Measurements from ENCODE around the gene FOSB. TPM values are rescaled to one million over a fixed set of nuclear protein-coding genes. Genes with fewer than 3 reads are reported as not detected.
A peak's percentile ranks its signal among the peaks of the same experiment; 100 is the strongest.

The FOSB gene
- total RNA-seq, 1 experiment from 2014 or later: 6.4 TPM

GRCh38 chr19:45469945-45470761 lies 2.4 kb downstream of the FOSB start:
- Mint-ChIP-seq H3K36me3 (ENCODE audit: insufficient read depth, unreplicated experiment) (peaks cover 48% of the 10 kb centered on the region), H3K4me3 (ENCODE audit: unreplicated experiment) (peak overlapping the region; percentile 92), H3K27me3 (ENCODE audit: insufficient read depth, unreplicated experiment) (peaks cover 2% of the 10 kb centered on the region), H3K4me1 (ENCODE audit: low read depth, unreplicated experiment) (peaks cover 6% of the 10 kb centered on the region), H3K9me3 (ENCODE audit: unreplicated experiment) (no peaks in the 10 kb centered on the region), H3K27ac (ENCODE audit: unreplicated experiment) (peak overlapping the region; percentile 98)
- no peak for TF ChIP-seq CTCF (IDR thresholded peaks at IDR 0.05; ENCODE audit: insufficient read depth in 1 of 2, low read depth in 1 of 2, low read length in 1 of 2, severe bottlenecking in 1 of 2, unreplicated experiment in 1 of 2)
- no peaks in the 10 kb centered on the region for H3K27me3 ChIP-seq (replicated peaks; ENCODE audit: control insufficient read depth, insufficient read depth, low read length)
- BruUV-seq (replicated peaks): no TSS peak
- peaks cover 9% of the 10 kb centered on the region; the same call in 1 of the 2 replicates for H3K4me1 ChIP-seq
- ChIA-PET POLR2A (interaction anchor here (0.8 to 4.4 kb wide), 9 partner anchors 8 to 171 kb away, joined by 3 to 38 read pairs (median 6); no protein-coding TSS in a partner anchor), CTCF (interaction anchor here (0.6 to 6.3 kb wide), 10 partner anchors 8 to 299 kb away, joined by 3 to 116 read pairs (median 4); partner anchors contain the start of genes PPP1R13L and SIX5)
- H3K4me3 ChIP-seq (ENCODE audit: low read depth, low read length): peak overlapping the region; percentile 74
- intact Hi-C loops (cut with micrococcal nuclease; ENCODE audit: unreplicated experiment): loop anchor here (1.0 kb wide), 5 partner anchors 8 to 31 kb away; no protein-coding TSS in a partner anchor
- DNase-seq: peak in 1 of 2 experiments; percentile 62
- H3K36me3 ChIP-seq (ENCODE audit: control insufficient read depth, insufficient read depth, low read length): no peaks in the 10 kb centered on the region
- H3K9me3 ChIP-seq: no peaks in the 10 kb centered on the region

- POLR2A ChIA-PET: no interaction called here
- H3K9me3 ChIP-seq: no peaks in the 10 kb centered on the region
- Mint-ChIP-seq H3K4me1 (ENCODE audit: low read depth, unreplicated experiment) (peaks cover 6% of the 10 kb centered on the region), H3K36me3 (ENCODE audit: insufficient read depth, unreplicated experiment) (peaks cover 48% of the 10 kb centered on the region), H3K27ac (ENCODE audit: unreplicated experiment) (no peak overlapping the region), H3K4me3 (ENCODE audit: unreplicated experiment) (peak overlapping the region; percentile 92), H3K9me3 (ENCODE audit: unreplicated experiment) (no peaks in the 10 kb centered on the region), H3K27me3 (ENCODE audit: insufficient read depth, unreplicated experiment) (peaks cover 2% of the 10 kb centered on the region)
- TF ChIP-seq CTCF (IDR thresholded peaks at IDR 0.05; ENCODE audit: insufficient read depth in 1 of 2, low read depth in 1 of 2, low read length in 1 of 2, severe bottlenecking in 1 of 2, unreplicated experiment in 1 of 2): no peak
- CTCF ChIA-PET: interaction anchor here (1.1 kb wide), 1 partner anchor 15 kb away, joined by 3 read pairs; no protein-coding TSS in a partner anchor
- BruUV-seq (replicated peaks): no TSS peak
- no peak overlapping the region for H3K4me3 ChIP-seq (ENCODE audit: low read depth, low read length)
- H3K4me1 ChIP-seq: peaks cover 9% of the 10 kb centered on the region; the same call in 1 of the 2 replicates
- no peaks in the 10 kb centered on the region for H3K27me3 ChIP-seq (replicated peaks; ENCODE audit: control insufficient read depth, insufficient read depth, low read length)
- H3K36me3 ChIP-seq (ENCODE audit: control insufficient read depth, insufficient read depth, low read length): no peaks in the 10 kb centered on the region
- intact Hi-C loops (cut with micrococcal nuclease; ENCODE audit: unreplicated experiment): no loop called here
- DNase-seq: no peak
These were observed 2.9 kb downstream of the FOSB start for GRCh38 chr19:45470762-45471081.

- H3K4me1 ChIP-seq: peaks cover 9% of the 10 kb centered on the region; the same call in 1 of the 2 replicates
- H3K27me3 ChIP-seq (replicated peaks; ENCODE audit: control insufficient read depth, insufficient read depth, low read length): no peaks in the 10 kb centered on the region
- peak in 1 of 2 experiments; percentile 36 for DNase-seq
- H3K9me3 Mint-ChIP-seq (ENCODE audit: unreplicated experiment): no peaks in the 10 kb centered on the region
- CTCF ChIA-PET: interaction anchor here (1.1 kb wide), 1 partner anchor 15 kb away, joined by 3 read pairs; no protein-coding TSS in a partner anchor
- H3K4me3 Mint-ChIP-seq (ENCODE audit: unreplicated experiment): peak overlapping the region; percentile 10
- BruUV-seq (replicated peaks): no TSS peak
- H3K27ac Mint-ChIP-seq (ENCODE audit: unreplicated experiment): no peak overlapping the region
- H3K27me3 Mint-ChIP-seq (ENCODE audit: insufficient read depth, unreplicated experiment): peaks cover 2% of the 10 kb centered on the region
- no peak overlapping the region for H3K4me3 ChIP-seq (ENCODE audit: low read depth, low read length)
- H3K36me3 Mint-ChIP-seq (ENCODE audit: insufficient read depth, unreplicated experiment): peaks cover 48% of the 10 kb centered on the region
- TF ChIP-seq CTCF (IDR thresholded peaks at IDR 0.05; ENCODE audit: insufficient read depth in 1 of 2, low read depth in 1 of 2, low read length in 1 of 2, severe bottlenecking in 1 of 2, unreplicated experiment in 1 of 2): no peak
- POLR2A ChIA-PET: no interaction called here
- intact Hi-C loops (cut with micrococcal nuclease; ENCODE audit: unreplicated experiment): no loop called here
- peaks cover 6% of the 10 kb centered on the region for H3K4me1 Mint-ChIP-seq (ENCODE audit: low read depth, unreplicated experiment)
- H3K36me3 ChIP-seq (ENCODE audit: control insufficient read depth, insufficient read depth, low read length): no peaks in the 10 kb centered on the region
- H3K9me3 ChIP-seq: no peaks in the 10 kb centered on the region
These were observed 3.5 kb downstream of the FOSB start for GRCh38 chr19:45471111-45471930.
